PC-3 (cell line): ENCODE results near the gene INHBE. TPM values are rescaled to one million over a fixed set of nuclear protein-coding genes. Genes with fewer than 3 reads are reported as not detected.

Experiments
- ATAC-seq: fragments of 200-7000 bp; cut with Tn5 transposase; 2 replicates; pipeline ENCODE4 v1.9.1; 2020; ENCODE audit warnings: mild to moderate bottlenecking, moderate library complexity
- BruUV-seq: library from RNA; stranded (reverse); fragments of 400-500 nt; replicated peaks from 2 replicates; lab custom pipeline; 2021; lab: Mats Ljungman, UMichigan
- CTCF ChIA-PET: fragments of 300-600 bp; sonication (Branson Sonifier 250); formaldehyde crosslinking; loops from one replicate; lab custom pipeline; 2022; ENCODE audit warnings: antibody characterized with exemption; lab: Charles Lee
- POLR2A ChIA-PET: fragments of 300-600 bp; sonication (Branson Sonifier 250); formaldehyde crosslinking; loops from one replicate; lab custom pipeline; 2022; ENCODE audit warnings: antibody characterized with exemption; ENCODE audit not compliant: unreplicated experiment; lab: Charles Lee
- DNase-seq: peaks from one replicate; pipeline ENCODE4 v3.0.0-alpha.2; 2015
- H2AFZ ChIP-seq: fragments of 300-600 bp; sonication (generic); 2 replicates; pipeline ENCODE4 v1.6.0; 2016; ENCODE audit warnings: antibody characterized with exemption, low read length
- H3F3A ChIP-seq: fragments of 300-600 bp; sonication (generic); one replicate; pipeline ENCODE4 v1.6.0; 2017; ENCODE audit warnings: antibody characterized with exemption, low read length, control low read depth, mild to moderate bottlenecking; ENCODE audit not compliant: unreplicated experiment
- H3K27ac ChIP-seq: fragments of 300-600 bp; sonication (generic); 2 replicates; pipeline ENCODE4 v1.5.1; 2016; ENCODE audit warnings: mild to moderate bottlenecking, low read length
- H3K27me3 ChIP-seq: fragments of 300-600 bp; sonication (generic); 2 replicates; pipeline ENCODE4 v1.6.1; 2016; ENCODE audit warnings: low read length, mixed read lengths
- H3K36me3 ChIP-seq: fragments of 300-600 bp; sonication (generic); 2 replicates; pipeline ENCODE4 v1.6.1; 2016; ENCODE audit warnings: low read depth, mixed run types, low read length, mixed read lengths
- H3K4me1 ChIP-seq: fragments of 300-600 bp; sonication (generic); 2 replicates; pipeline ENCODE4 v1.5.1; 2016; ENCODE audit warnings: low read length; ENCODE audit not compliant: insufficient read depth
- H3K4me2 ChIP-seq: fragments of 300-600 bp; sonication (generic); 2 replicates; pipeline ENCODE4 v1.6.0; 2016; ENCODE audit warnings: low read length
- H3K4me3 ChIP-seq: fragments of 300-600 bp; sonication (generic); 2 replicates; pipeline ENCODE4 v1.5.1; 2016; ENCODE audit warnings: mild to moderate bottlenecking, low read length, mixed read lengths
- H3K79me2 ChIP-seq: fragments of 300-600 bp; sonication (generic); 2 replicates; pipeline ENCODE4 v1.6.1; 2017; ENCODE audit warnings: low read length, mixed read lengths
- H3K9ac ChIP-seq: fragments of 300-600 bp; sonication (generic); 2 replicates; pipeline ENCODE4 v1.6.0; 2016; ENCODE audit warnings: mild to moderate bottlenecking, low read length
- H3K9me2 ChIP-seq: fragments of 300-600 bp; sonication (generic); replicated peaks from 2 replicates; pipeline ENCODE4 v1.6.1; 2016; ENCODE audit warnings: mixed run types, low read length, mixed read lengths
- H3K9me3 ChIP-seq: fragments of 300-600 bp; sonication (generic); 2 replicates; pipeline ENCODE4 v1.6.1; 2016; ENCODE audit warnings: low read length, mixed read lengths
- H4K20me1 ChIP-seq: fragments of 300-600 bp; sonication (generic); 2 replicates; pipeline ENCODE4 v1.6.1; 2016; ENCODE audit warnings: low read length, mixed read lengths
- CTCF ChIP-seq: fragments of 300-600 bp; sonication (generic); conservative IDR thresholded peaks from 2 replicates; pipeline ENCODE4 v1.5.1; 2017; ENCODE audit warnings: antibody characterized with exemption, low read depth, mild to moderate bottlenecking, low read length
- EZH2 ChIP-seq: fragments of 300-600 bp; sonication (generic); IDR thresholded peaks from one replicate; pipeline ENCODE4 v1.6.1; 2017; ENCODE audit warnings: antibody characterized with exemption, mild to moderate bottlenecking, low read length; ENCODE audit not compliant: unreplicated experiment
- EZH2phosphoT487 ChIP-seq: fragments of 300-600 bp; sonication (generic); IDR thresholded peaks from 2 replicates; pipeline ENCODE4 v1.6.1; 2018; ENCODE audit warnings: mild to moderate bottlenecking, antibody characterized with exemption, low read length, borderline replicate concordance
- intact Hi-C: fragments of 100-400 bp; cut with micrococcal nuclease; formaldehyde crosslinking; loops from 2 replicates; pipeline ENCODE4 v1.9.0; 2023
- total RNA-seq: library from RNA; depleted of rRNA; stranded (reverse); fragments of >200 nt; gene quantifications from 2 replicates; pipeline ENCODE4 v1.2.3, GENCODE V29; 2014

INHBE gene
- total RNA-seq, 1 experiment from 2014 or later: not detected

GRCh38 chr12:57459055-57459749, 4.1 kb downstream of the INHBE start:
- H3K27ac ChIP-seq: no peak overlapping the region
- peak overlapping the region; percentile 99 for H2AFZ ChIP-seq
- H3K9me3 ChIP-seq: no peaks in the 10 kb centered on the region
- no peaks in the 10 kb centered on the region for H3K9me2 ChIP-seq
- H3K4me1 ChIP-seq: peaks cover 11% of the 10 kb centered on the region; the same call in 1 of the 2 replicates
- BruUV-seq: no TSS peak
- no peaks in the 10 kb centered on the region for H4K20me1 ChIP-seq
- ChIA-PET CTCF (interaction anchor here (0.6 to 1.2 kb wide), 9 partner anchors 10 to 217 kb away, joined by 3 to 9 read pairs (median 4); no protein-coding TSS in a partner anchor), POLR2A (no interaction called here)
- H3K9ac ChIP-seq: peak overlapping the region; percentile 45; the same call in 1 of the 2 replicates
- H3K4me2 ChIP-seq: peak overlapping the region; percentile 97
- no peaks in the 10 kb centered on the region for H3F3A ChIP-seq
- H3K4me3 ChIP-seq: peak overlapping the region; percentile 78
- no peaks in the 10 kb centered on the region for H3K79me2 ChIP-seq
- no peaks in the 10 kb centered on the region for H3K36me3 ChIP-seq
- peaks cover 10% of the 10 kb centered on the region; the same call in 1 of the 2 replicates for H3K27me3 ChIP-seq
- intact Hi-C loops: no loop called here
- DNase-seq: peak; percentile 96
- peak; percentile 88 for TF ChIP-seq CTCF
- TF ChIP-seq EZH2: no peak
- ATAC-seq: peak; percentile 61

GRCh38 chr12:57459750-57460467, 4.8 kb downstream of the INHBE start, which contains the start of gene GLI1:
GLI1 (plus strand) TSS chr12:57459785; CDS start chr12:57463692, 3,907 bp downstream.
- Histone ChIP-seq H4K20me1 (no peaks in the 10 kb centered on the region), H3K27me3 (peaks cover 16% of the 10 kb centered on the region; the same call in 1 of the 2 replicates), H3K36me3 (no peaks in the 10 kb centered on the region), H3F3A (no peaks in the 10 kb centered on the region), H3K9ac (peak within 1 kb of the TSS; percentile 45; the same call in 1 of the 2 replicates), H3K9me3 (no peaks in the 10 kb centered on the region), H3K4me2 (peak within 1 kb of the TSS; percentile 97), H3K4me1 (peaks cover 11% of the 10 kb centered on the region; the same call in 1 of the 2 replicates), H2AFZ (peak within 1 kb of the TSS; percentile 99), H3K4me3 (peak within 1 kb of the TSS; percentile 78), H3K79me2 (no peaks in the 10 kb centered on the region), H3K9me2 (no peaks in the 10 kb centered on the region), H3K27ac (no peak within 1 kb of the TSS)
- ATAC-seq: peak; percentile 0; the same call in 1 of the 2 replicates
- no TSS peak for BruUV-seq
- POLR2A ChIA-PET: no interaction called here
- no peak for DNase-seq
- intact Hi-C loops: no loop called here
- TF ChIP-seq EZH2 (no peak), CTCF (no peak), EZH2phosphoT487 (no peak)
- CTCF ChIA-PET: interaction anchor here (0.6 to 1.2 kb wide), 5 partner anchors 10 to 159 kb away, joined by 3 to 9 read pairs (median 3); no protein-coding TSS in a partner anchor
